NCI-H82 treated with DMSO at 0.1 percent for 48 hours (cell line): Measurements from ENCODE around the gene CDC42.

Source experiments
- DNase-seq: peaks from one replicate; lab custom pipeline; 2025; ENCODE audit not compliant: unreplicated experiment; lab: John Stamatoyannopoulos, UW

CDC42 gene

DNA sequence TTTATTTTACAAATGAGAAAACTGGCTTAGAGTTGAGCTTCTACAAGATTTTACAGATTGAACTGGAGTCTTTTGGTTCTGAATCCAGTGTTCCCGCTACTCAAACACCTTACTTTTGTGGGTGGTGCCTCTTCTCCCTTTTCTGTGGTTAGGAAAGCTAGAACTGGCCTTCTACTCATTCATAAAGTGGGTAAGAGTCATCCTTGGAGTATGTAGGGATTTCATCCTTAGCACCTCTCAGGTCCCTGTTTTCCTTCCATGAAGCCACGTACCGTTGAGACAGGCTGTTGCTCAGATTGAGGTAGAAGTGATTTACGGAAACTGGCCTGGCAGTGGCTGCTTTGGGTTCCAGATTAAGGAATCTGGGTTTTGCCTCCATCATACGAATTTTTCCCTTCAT lies 54.6 kb downstream of the CDC42 start:
- no peak for DNase-seq

DNA sequence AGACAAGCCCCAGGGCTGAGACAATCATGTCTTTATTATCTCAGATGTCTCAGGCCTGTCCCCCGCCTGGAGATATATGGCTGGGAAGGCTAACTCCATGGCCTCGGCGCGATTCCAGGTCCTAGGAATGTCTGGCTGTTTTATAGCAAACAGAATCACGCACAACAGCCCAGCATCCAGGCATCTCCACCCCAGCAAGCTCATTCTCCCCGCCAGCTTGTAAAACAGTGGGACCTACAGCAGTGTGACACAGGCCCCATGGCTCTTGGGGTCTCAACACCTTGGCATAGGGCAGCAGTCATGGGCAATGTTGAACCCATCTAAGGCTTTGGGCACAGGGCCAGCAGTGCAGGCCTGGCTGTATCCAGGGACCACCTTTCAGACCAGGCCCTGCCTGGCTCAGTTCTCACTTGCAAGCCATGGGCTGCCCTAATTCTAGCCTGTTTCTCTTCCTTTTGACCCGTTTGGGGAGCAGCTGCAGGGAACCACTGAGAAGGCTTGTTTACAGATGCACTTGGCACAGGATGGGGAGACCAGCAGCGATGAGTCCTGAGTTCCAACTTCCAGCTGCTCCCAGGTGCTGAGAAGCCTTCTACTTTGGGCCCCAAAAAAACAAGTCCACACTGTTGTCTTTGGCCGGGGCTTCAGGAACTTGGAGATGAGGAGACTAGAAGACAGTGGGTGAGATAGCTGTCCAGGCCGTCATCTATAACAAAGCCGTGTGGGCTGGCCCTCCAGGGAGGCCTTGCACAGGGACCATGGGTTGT lies 56.0 kb downstream of the CDC42 start:
- no peak for DNase-seq

DNA sequence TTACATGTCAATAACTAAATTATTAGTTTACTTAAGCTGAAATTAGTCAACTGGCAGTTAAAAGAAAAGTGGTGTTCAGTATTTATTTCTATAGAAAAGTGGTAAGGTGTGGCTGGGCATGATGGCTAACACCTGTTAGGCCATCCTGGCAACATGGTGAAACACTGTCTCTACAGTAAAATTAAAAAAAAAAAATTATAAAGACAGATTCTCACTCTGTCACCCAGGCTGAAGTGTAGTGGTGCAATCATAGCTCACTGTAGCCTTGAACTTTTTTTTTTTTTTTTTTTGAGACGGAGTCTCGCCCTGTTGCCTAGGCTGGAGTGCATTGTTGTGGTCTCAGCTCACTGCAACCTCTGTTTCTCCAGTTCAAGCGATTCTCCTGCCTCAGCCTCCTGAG lies 57.5 kb downstream of the CDC42 start:
- no peak for DNase-seq

DNA sequence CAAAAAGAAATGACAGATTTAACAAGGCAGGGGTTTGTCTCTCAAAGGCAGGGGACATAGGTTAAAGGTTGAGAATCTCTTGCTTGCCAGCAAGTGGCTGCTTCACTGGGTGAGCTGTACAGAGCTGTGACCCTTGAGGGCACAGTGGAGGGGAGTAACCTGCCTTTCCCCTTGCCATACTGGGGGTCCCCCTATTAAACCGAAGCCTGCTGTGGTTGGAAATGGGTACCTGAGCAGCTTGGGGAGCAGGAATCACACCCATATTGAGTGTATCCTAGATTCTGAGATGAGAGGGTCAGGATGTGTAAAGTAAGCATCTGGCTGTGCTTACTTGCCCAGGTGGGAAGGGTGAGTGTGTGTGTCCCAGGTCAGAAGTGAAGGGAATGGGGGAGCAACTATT lies 58.6 kb downstream of the CDC42 start:
- DNase-seq, result no peak

DNA sequence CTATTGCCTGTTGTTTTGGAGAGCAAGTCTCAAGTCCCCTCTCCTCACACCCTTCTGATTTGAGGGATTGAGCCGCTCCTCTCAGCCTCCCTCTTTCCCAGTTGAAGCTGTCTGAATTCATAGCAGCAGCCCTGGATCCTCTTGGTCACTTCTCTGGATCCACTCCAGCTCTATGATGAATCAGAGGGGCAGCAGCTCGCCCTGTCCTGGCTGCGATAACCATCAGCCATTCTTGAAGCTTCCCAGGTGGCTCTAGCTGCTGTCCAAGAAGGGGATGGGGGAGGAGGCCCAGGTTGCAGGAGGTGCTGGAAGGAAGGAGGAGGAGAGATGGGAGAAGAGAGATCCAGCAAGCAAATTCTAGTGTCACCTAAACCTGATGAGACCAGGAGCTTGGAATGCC lies 59.1 kb downstream of the CDC42 start:
- no peak for DNase-seq

DNA sequence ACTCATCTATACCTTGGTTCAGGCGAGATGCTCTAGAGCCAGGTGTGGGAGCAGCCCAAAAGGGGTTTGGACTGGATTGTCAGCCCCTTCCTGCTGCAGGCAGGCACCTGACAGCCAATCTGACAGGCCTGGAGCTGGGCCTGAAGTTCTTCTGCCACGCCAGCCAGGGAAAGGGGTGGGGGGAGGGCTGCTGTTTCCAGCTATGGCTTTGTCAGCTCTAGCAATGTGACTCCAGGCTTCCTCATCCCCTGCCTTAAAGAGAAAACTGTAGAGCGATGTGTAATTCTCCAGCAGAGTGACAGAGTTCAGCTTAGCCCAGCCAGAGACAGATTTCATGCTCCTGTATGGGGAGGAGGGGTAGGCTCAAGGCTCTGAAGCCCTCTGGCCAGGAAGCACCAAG lies 60.0 kb downstream of the CDC42 start:
- no peak for DNase-seq

DNA sequence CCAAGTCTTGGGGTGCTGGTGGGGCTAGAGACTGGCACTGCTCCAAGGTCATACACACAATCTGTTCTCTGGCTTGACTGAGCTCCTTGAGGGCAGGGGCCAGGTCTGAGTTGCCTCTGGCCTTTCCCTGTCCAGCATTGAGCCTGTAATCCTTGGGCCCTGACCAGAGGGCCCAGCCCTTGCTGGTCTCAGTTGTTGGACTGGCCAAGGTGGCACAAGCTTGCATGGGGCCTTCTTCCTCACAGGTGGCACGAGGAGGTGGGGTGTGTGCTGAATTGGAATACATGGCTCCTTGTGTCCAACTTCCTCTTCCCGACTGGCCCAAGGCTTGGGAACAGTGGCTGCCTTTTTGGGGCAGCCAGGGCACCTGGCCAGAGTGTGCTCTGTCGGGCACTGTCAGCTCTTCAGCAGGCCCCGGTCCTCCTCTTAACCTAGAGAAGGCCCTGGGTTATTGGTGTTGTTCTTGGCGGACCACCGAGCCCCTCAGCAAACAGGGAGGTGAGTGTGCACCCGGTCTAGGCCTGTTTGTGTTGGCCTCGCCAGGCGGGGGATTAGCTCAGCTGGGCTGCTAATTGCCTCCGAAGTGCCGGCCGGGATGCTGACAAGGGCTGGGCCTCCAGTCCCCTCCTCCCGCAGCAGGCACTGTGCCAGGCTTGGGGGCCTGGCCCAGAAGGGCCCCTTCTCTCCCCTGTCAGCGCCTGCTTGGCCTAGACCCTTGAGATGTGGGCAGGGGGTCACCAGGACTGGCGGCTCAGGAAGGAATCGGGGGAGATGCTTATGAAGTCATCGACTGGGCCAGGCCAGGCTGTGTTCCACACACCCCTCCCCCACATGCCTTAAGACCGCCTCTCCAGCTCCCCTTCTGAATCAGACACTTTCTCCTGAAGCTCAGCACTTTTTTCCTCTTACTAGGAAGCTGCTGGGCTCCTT lies 61.8 kb downstream of the CDC42 start:
- peak; percentile 9 for DNase-seq

DNA sequence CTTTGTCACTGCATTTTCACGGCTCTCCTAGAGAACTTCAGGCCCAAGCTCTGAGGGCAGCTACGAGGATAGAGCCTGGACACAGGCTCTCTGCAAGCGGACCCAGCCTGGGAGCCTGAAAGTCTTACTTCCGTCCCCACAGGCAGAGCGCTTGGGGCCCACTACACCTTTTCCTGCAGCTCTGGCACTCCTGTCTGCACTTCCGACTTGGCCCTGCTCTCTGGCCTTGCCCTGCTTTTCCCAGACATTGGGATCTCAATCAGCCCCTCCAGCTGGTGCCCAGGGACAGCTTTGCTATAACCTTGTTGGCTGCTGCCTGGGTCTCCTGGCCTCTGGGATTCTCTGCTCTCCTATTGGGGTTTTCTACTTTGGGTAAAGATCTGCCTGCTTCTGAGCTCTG lies 62.8 kb downstream of the CDC42 start:
- no peak for DNase-seq

DNA sequence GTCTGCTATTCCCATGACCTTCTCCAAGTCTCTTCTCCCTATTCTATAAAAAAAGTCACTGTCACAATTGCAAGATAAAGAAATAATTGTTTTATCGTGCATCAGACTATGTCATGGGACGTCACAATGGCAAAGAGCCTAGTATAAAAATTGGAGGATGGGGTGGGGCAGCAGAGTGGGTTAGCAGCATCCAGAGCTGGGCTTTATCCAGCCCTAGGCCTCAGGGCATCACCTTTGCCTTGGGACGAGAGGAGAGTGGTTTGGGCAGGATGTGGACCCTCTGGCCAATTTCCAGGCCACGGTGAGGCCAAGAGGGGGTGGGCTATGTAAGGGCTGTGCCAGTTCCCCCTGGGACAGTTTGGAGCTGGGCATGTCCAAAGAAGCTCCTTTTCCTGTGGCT lies 64.7 kb downstream of the CDC42 start:
- DNase-seq, result no peak

DNA sequence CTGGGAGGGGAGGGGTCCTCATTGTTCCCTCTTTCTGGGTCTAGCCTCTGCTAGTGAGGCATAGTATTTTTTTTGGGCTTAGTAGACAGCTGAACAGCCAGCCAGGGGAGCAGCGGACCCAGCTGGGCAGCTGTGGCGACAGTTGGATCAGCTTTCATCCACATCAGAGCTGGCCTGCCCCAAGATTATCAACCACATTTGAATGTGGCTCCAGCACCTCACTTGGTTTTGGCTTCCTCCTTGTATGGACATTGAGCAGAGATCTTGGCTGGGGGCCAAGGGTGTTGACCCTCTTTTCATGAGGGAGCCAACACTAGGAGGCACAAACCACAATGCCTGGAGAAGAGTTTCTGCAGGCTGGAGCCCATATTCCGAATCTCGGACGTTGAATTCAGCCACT lies 65.3 kb downstream of the CDC42 start:
- no peak for DNase-seq

DNA sequence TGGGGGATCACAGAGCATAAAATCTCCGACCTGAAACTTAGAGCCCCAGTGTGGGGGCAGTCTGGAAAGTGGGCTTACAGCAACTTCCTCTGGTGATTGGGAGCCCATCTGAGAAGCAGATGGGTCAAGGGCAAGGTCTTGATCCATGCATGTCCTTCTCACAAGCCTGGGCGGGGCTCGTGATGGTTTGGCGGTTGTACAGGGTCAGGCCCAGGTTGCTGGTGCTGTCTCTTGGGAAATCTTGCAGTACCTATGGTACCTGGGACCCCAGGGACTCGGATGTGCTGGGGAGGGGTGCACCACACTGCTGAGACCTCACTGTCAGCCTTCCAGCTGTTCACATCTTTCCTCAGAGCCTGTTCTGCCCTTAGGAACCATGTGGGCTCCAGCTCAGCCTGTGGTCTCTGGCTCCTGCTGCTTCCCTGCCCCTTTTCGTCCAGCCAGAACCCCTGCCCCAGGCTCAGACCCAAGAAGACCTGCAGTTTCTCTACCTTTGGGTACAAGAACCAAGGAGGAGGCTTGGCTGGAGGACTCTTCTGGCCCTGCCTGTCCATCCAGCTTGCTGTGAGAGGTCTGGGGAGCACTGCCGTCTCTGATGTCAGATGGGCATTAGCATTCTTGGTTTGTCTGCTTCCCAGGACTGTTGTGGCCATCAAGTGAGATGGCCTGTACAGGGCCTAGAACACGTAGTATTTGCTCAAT lies 65.9 kb downstream of the CDC42 start:
- DNase-seq, result no peak

DNA sequence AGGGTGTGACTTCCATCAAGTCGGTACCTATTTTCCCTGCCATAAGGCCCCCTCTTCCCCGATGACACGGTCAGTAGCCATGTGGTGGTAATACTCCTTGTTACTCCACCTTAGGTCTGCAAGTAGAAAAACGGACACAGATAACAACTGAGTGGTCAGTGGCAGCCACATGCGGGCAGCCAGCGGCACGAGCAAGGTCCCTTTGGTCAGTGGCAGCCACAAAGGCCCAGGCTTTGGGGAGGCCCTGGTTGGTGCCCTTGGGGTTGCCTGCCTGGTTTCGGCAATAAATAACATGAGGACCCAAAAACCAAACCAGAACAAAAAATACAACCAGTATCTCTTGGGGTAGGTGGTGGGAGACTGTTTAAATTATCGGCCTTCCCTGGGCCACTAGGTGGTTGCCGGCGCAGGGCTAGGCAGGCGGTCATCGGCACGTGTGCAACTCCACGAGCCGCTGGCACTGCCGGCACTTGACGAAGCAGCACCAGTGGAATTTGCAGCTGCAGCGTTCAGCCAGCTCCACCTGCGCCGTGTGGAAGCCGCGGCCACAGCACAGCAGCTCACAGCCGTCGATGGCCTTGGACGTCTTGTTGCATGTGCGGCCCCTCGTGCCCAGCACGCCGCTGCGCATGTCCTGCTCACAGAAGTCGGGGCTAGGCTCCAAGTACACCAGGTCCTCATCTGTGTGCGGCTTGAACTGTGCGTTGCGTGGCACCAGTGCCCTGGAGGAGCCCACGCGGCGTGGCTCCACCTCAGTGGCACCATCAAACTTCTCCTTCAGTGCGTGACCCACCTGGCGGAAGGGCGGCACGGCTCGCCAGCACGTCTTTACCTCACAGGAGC lies 67.3 kb downstream of the CDC42 start:
- no peak for DNase-seq

DNA sequence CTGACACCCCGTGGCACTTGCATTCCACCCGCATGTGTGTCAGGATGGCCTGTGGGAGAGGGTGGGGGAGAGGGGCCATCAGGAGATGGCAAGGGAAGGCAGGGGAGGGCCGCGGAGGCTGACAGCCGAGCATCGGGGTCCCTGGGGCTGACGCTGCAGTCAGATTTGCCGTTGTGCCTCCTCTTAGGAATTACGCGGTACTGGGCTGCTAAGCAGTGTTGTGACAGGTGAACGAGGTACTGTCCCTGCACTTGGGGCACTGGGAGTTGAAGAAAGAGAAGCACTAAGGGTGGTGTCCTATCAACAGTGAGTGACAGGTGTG lies 67.9 kb downstream of the CDC42 start:
- DNase-seq, result no peak

DNA sequence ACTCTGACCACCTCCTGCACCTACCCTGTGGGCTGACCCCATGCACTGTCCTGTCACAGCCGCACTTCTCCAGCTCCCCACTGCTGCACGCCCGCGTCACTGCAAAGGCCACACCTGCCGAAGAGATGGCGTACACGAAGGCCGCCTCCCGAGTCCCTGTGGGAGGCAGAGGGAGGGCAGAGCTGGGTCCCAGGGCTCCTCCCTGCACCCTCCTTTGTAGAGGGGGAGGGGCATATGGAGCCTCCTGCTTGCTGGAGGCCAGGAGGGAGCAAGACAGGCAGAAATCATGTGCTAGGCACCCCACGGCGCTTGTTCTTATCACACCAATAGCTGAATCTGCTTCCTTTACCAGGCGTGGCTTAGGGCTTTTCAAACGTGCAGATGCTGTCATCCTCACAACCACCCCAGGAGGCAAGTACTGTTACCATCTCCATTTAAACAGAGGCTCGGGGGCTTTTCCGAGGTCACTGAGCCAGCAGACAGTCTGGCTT lies 69.0 kb downstream of the CDC42 start:
- no peak for DNase-seq

DNA sequence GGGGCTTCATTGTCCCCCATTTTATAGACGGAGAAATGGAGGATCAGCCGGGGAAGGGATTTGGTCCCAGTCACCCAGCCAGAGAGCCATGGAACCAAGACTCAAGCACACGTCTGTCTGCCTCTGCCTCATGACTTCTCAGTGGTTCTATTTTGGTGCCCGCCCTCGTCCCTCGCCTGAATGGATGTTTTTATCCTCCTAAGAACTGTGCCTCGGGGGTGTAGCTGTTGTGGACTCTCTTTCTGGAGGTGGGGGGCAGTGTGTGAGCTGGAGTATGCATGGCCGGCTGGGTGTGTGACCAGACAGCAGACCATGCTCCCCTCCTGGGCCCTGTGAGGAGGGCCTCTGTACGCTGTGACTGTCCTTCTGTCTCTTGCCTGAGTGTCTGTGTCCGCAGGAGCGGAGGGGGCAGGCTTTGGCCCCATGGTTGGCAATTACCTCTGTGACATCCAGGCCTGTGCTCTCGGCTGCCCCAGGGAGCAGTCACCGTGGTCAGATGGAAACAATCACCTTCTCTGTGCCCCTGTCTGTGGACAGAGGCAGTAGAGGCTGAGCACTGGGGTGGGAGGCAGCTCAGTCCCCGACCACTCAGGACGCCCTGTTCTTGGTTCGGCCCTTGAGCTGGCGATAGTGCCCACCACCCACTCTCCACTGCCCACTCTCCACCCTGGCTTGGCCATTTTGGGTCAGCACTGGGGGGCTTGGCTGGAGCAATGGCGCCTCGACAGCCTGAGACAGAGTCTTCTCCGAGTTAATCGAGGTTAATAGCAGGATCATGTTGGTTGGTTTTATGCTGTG lies 70.0 kb downstream of the CDC42 start:
- DNase-seq, result no peak

DNA sequence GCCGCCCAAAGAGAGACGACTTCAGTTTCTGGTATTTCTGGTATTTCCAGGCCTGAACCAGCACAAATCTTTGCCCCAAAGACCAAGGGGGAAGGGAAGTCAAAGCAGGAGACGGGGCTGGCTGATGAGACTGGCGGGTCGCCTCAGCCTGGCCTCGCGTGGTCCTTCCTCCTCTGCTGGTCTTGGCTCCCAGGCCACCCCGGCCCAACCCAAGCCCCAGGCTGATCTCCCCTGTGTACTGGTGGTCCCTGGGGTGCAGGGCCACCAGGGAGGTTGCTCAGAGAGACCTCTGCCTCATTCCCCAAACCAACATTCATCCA lies 70.5 kb downstream of the CDC42 start:
- no peak for DNase-seq

DNA sequence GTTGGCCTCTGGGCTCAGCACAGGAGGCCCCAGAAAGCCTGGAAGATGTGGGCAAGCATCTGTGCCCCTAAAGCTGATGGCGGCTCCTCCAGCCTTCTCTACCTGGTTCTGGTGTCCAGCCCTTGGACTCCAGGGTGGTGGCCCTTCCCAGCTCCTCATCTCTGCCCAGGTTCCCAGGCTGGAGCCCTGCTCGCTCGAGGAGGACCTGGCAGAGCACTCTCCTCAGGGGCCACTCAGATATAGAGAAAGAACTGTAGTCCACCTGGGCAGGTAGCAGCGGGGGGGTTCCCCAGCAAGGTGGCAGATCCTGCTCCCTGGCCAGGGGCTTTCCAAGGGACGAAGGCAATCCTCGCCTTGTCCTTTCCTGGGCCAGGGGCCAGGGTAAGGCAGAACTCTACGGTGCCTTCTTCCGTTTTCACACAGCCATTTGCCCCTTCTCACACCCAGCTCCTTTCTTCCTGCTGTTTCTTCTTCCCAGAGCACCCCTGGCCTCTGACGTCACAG lies 71.4 kb downstream of the CDC42 start:
- DNase-seq, result no peak

DNA sequence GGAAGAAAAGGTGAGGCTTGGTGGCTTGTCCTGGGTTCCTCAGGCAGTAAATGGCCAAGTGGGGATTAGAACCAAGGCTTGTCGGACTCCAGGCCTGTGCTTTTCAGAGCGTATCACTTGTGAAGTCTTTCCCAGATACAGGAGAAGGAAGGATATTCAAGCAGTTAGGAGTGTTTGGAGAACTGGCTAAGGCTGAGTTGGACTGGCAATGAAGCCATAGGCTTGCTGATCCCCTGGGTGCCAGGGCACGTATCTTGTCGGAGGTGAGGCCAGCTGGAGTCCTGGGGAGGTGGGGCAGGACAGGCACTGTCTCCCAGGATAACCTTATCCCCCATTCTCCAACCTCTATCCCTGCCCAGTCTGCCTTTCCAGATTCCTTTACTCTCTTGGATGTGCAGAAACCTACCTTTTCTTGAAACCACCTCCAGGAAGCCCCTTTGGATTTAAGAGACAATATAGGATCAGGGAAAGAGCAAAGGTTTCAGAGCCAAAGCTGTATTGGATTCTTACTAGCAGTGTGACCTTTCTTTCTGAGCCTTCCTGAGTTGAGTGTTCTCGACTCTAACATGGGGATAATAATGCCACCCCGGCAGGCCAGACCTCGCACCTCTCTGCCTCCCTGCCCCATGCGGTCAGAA lies 72.2 kb downstream of the CDC42 start:
- DNase-seq, result no peak

DNA sequence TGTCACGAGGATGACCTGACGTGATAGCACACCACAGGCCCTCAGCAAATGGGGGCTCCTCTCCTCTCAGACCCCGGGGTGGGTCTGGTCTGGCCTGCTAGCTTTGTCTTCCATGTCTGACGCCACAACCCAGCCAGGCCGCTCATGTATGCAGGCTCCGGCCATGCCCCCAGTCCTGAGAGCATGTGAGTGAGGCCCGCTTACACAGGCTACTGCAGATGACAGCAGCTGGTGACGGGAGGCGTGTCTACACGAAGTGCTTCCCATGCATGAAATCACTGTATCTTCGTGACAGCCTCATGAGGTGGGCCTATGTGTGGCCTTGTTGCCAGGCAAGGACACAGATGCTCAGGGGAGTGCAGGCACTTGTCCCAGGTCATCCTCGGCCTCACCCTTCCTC lies 74.0 kb downstream of the CDC42 start:
- no peak for DNase-seq

DNA sequence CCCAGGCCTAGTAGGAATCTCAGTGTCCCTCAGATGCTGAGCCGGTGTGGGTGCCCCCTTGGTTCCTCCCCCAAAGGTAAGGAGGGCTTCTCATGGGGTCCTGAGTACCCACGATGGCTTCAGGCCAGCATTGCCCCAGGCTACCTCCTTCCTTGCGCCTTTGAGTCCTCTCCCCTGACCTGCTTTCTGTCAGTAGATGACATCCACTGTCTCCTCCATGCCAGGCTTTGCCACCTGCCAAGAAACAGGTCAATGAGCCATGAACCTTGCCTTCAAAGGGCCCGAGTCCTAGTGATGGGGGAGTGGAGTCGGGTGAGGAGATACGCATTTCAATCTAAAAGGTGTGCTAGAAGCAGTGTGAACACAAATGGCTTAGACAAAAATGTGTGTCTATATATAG lies 74.7 kb downstream of the CDC42 start:
- DNase-seq, result no peak
